Suprapubic skin (tissue), 4 donors: Measurements from ENCODE around the gene NCDN.

Experiments used
- CTCF ChIP-seq, 2 donors: fragments of 200-600 bp in 1 of 2; fragments of 450-650 bp in 1 of 2; sonication (generic) in 1 of 2; IDR thresholded peaks; one replicate each; pipeline ENCODE4 v1.5.1; 2016 to 2019; ENCODE audit warnings: antibody characterized with exemption in 2 of 2, mild to moderate bottlenecking in 1 of 2, moderate library complexity in 1 of 2
- POLR2A ChIP-seq, 2 donors: fragments of 450-650 bp; IDR thresholded peaks; one replicate each; pipeline ENCODE4 v1.6.1; 2017; ENCODE audit warnings: antibody characterized with exemption in 2 of 2, mild to moderate bottlenecking in 2 of 2, moderate library complexity in 2 of 2
- POLR2AphosphoS5 ChIP-seq, 3 donors: sonication (generic); formaldehyde crosslinking; IDR thresholded peaks; one replicate each; pipeline ENCODE4 v1.6.1; 2017; ENCODE audit warnings: antibody characterized with exemption in 3 of 3

GRCh38 chr1:35530168-35530567, 27.4 kb upstream of the NCDN start:
- TF ChIP-seq CTCF (IDR thresholded peaks at IDR 0.05): no peak
- TF ChIP-seq POLR2AphosphoS5 (IDR thresholded peaks at IDR 0.05): no peak
- no peak for TF ChIP-seq POLR2A (IDR thresholded peaks at IDR 0.05)
